HG03565 (cell line): Measurements from ENCODE around the gene TPH2.
A peak's percentile ranks its signal among the peaks of the same experiment; 100 is the strongest.

Experiments used
- ATAC-seq: cut with Tn5 transposase; IDR thresholded peaks from one replicate; pipeline ENCODE4 v1.9.1; 2021; ENCODE audit warnings: mild to moderate bottlenecking, moderate library complexity; ENCODE audit not compliant: unreplicated experiment

Gene TPH2

GRCh38 chr12:71938728-71939385 is at the start of gene TPH2:
TPH2 (plus strand) TSS chr12:71938845; CDS start chr12:71938987, 142 bp downstream.
- ATAC-seq: peak; percentile 42

DNA sequence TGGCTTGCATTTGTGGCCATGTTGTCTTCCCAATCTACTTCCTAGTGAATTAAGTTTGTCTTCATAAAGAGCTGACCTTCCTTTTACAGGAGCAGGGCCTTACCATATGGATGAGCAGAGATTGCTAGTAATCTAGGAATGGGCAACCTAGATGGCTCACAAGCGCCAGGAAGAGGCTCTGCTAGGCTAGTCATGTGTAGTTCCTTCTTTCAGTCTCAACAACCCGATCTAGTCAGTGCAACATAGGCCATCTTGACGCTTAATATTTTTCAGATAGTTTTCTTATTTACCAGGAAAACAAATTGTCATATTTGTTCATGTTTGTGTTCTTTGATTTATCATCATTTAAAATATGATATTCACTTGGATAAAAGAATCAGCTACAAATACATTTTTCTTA is 48.2 kb upstream of the TPH2 start:
- no peak for ATAC-seq

GRCh38 chr12:71892059-71892458 is 46.6 kb upstream of the TPH2 start:
- no peak for ATAC-seq

GRCh38 chr12:71896205-71896882 is 42.3 kb upstream of the TPH2 start:
- ATAC-seq: no peak

- ATAC-seq: no peak
Observed at GRCh38 chr12:71900091-71900490, 38.6 kb upstream of the TPH2 start.

DNA sequence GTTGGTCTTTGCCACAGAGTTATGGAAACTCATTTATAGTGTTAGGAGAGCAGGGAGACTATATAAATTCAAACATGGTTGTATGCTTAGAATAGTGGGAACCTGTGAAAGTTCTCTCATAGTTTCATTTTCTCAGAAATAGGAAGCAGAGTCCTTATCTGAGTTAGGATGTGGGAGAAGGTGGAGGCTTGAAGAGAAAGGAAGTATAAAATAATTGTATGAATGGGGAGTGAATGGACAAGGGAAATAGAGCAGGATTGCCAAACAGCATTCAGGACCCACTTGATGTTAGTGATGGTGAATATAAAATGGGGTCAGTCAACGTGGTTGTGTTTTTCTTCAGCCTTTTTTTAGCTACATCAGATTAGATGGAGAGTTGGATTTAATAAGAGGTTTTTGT is 34.0 kb upstream of the TPH2 start:
- no peak for ATAC-seq

- peak; percentile 93 for ATAC-seq
Observed at GRCh38 chr12:71935594-71935993, 3.1 kb upstream of the TPH2 start.

DNA sequence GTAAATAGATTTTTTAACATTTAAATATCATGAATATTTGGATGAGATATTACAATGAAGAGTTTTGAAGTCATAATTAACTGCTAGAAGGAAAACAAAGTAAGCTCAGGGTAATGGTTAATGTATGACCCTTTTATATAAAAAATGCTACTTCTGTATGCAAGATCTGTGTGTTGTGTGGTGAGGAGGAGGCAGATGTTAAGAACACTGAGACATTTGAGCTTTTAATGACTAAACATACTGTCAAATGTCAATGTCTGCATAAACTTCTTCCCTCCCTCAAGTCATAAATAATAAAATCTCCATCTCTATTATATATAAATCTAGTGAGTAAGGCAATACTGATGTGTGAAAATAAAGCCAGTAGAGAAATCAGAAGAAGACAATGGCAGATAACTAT is 1.4 kb downstream of the TPH2 start:
- ATAC-seq: no peak

GRCh38 chr12:71941174-71941573 is 2.5 kb downstream of the TPH2 start:
- ATAC-seq: no peak

GRCh38 chr12:71942259-71942658 is 3.6 kb downstream of the TPH2 start:
- ATAC-seq: no peak

DNA sequence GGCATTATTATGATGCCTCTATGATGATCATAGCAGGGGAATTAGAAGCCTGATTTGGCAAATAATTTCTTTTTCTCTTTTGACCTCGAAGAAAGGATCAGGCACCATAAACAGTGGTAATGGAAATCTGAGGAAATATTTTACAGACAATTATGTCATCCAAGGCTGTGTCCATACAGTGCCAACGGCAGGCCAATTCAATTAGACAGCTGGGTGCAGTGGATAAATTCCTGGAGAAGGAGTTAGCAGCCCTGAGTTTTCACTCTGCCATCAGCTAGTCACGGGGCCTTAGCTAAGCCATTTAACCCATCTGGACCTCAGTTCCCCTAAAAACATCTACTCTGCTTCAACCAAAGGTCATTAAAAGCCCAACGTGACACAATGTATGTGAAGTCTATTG is 4.1 kb downstream of the TPH2 start:
- ATAC-seq: no peak

DNA sequence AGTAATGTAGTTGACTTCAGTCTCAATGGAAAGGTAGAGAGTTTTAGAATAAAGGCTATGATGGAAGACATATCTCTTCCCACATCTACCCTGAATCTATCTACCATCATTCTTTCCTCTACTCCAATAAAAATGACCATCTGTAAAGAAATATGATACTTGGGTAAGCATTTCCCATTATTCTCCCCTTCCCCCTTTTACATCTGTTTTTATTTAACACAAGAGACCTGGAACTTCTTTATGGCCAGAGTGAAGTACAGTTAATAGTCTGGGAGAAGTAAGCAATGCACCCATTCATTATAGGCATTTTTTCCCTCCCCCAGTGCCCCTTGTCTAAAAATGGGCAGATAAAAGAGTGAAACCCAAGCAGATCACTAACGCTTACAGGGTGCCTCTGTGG is 6.5 kb downstream of the TPH2 start:
- no peak for ATAC-seq

- ATAC-seq: no peak
Observed at GRCh38 chr12:71945883-71946282, 7.2 kb downstream of the TPH2 start.

DNA sequence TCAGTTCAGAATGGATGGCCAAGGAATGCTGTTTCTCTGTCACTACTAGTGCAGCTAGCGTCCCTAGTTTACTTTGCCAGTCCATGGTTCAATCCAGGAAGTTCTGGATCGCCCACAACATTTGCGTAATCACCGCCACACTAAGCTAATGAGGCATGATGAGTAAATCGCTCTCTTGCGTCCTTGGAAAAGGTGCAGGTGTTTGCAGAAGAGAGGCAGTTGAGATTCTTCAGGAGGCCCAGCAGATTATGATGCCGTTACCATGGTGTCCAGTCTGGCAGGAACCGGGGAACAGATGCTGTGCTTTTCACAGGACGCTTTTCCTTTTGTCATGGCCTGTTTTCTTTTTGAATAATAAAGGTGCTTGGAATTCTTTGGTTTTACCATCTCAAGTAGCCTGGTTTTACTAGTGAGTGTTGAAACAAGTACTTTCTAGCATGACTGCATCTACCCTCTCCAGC is 9.0 kb downstream of the TPH2 start:
- ATAC-seq: no peak

DNA sequence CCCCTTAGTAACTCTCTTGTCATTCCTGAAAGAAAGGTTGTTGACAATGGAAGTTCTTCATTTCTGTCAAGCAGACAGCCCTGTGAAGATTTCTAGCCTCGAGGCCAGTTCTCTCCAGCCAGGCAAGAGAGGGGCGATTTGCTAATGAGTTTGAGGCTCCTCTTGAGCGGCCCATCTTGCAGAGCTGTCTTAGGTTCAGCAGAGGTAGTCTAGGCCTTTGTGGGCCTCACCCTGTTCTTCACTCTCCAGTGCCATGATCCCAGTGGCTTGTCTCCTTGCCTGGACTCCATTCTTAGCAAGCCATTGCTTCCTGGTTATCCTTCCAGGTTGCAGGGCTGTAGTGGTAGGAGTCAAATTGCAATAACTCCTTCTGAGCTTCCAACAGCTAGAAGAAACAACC is 9.7 kb downstream of the TPH2 start:
- no peak for ATAC-seq

DNA sequence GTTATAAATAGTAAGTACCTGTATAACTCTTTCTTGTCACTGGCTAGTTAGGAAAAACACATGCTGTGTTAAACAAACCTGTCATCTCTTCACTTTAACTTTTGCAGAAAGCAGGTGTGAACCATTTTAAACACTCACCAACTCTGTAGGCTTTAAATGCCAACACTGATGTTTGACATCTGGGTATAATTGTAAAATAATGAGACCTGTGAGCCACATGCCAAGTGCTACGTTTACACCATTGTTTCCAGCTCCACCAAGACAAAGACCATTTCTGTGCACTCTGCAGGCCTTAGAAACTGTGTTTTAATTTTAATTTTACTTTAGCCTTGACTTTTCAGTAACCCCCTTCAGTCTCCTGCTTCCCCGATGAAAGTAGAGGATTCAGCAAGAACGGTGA is 11.0 kb downstream of the TPH2 start:
- no peak for ATAC-seq

DNA sequence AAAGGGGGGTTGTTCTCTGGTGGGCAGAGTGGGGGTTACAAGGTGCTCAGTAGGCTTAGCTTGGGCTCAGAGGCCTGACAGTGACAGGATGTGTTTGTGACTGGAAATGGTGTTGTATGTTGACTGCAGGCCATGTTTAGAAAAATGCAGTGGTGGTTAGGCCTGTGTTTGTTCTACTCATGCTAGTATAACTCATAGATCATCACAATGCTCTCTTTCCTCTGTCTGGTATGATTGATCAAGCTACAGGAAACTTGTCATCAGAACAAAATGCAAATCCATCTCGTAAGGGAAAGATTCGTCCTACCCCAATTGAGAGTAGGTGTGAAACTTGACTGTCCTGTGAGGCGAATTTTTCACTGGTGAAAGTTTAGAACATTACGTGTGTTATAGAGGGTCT is 11.8 kb downstream of the TPH2 start:
- ATAC-seq: no peak

- ATAC-seq: no peak
Observed at GRCh38 chr12:71950819-71951218, 12.2 kb downstream of the TPH2 start.

- no peak for ATAC-seq
Observed at GRCh38 chr12:71954083-71954778, 15.6 kb downstream of the TPH2 start.

DNA sequence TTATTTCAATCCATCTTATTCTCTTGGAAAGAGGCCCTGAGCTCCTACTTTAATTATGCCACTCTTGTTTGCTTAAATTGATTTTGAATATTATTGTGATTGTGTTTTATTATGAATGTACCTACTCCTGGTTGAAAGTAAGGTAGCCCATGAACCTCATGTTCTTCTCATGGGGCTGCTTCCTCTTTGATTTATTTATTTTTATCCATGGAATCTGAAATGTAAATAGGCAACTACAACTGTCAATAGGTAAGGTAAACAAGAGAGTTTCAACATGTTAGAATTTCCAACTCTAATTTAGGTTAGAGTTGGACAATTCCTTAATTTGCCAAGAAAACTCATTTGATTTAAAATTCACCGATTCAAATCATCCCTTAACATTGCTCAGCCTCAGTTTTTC is 16.2 kb downstream of the TPH2 start:
- ATAC-seq: no peak

DNA sequence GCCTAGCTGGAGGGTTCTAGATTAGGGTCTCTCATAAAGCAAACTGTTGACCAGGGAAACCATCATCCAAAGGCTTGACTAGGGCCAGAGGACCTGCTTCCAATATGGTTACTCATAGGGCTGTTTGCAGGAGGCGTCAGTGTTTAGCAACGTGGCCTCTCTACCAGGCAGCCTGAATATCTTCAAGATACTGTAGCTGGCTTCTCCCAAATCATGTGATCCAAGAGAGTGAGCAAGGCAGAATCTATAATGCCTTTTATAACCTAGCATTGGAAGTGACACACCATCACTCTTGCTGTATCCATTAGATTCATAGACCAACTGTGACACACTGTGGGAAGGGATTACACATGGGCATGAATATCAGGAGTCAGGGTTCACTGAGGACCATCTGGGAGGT is 17.3 kb downstream of the TPH2 start:
- ATAC-seq: no peak

GRCh38 chr12:71958056-71958455 is 19.4 kb downstream of the TPH2 start:
- no peak for ATAC-seq
